CD14-positive monocyte (primary cell): ENCODE measurements around the gene HSF4. TPM values are rescaled to one million over a fixed set of nuclear protein-coding genes. Genes with fewer than 3 reads are reported as not detected.

Source experiments
- DNase-seq, 3 donors: peaks; one replicate each; pipeline ENCODE4 v3.0.0-alpha.2; 2011 to 2022
- H2AFZ ChIP-seq: 2 replicates; pipeline ENCODE4 v1.6.0; 2012; ENCODE audit warnings: mild to moderate bottlenecking, low read depth, low read length, inconsistent platforms; ENCODE audit not compliant: insufficient read depth, poor library complexity, severe bottlenecking
- H3K27ac ChIP-seq, 2 donors: 1 replicate in 1 of 2; 2 replicates in 1 of 2; pipeline ENCODE4 v1.5.1; 2012 to 2013; ENCODE audit warnings: low read length in 2 of 2, control low read depth in 1 of 2, inconsistent platforms in 1 of 2, low read depth in 1 of 2, mild to moderate bottlenecking in 1 of 2
- H3K27me3 ChIP-seq, 2 donors: one replicate each; pipeline versions ENCODE4 v1.6.0 to v1.6.1; 2011 to 2013; ENCODE audit warnings: low read length in 2 of 2; ENCODE audit not compliant: control insufficient read depth in 2 of 2, insufficient read depth in 2 of 2
- H3K36me3 ChIP-seq, 2 donors: replicated peaks in 1 of 2; 1 replicate in 1 of 2; 2 replicates in 1 of 2; pipeline versions ENCODE4 v1.5.1 to v1.6.1; 2012 to 2013; ENCODE audit warnings: low read length in 2 of 2, control low read depth in 1 of 2, inconsistent platforms in 1 of 2, mild to moderate bottlenecking in 1 of 2; ENCODE audit not compliant: insufficient read depth in 2 of 2, control insufficient read depth in 1 of 2
- H3K4me1 ChIP-seq, 2 donors: 1 replicate in 1 of 2; 2 replicates in 1 of 2; pipeline versions ENCODE4 v1.5.1 to v1.6.1; 2012 to 2013; ENCODE audit warnings: low read length in 2 of 2, control low read depth in 1 of 2, inconsistent platforms in 1 of 2, mild to moderate bottlenecking in 1 of 2, moderate library complexity in 1 of 2; ENCODE audit not compliant: insufficient read depth in 2 of 2, control insufficient read depth in 1 of 2
- H3K4me2 ChIP-seq: replicated peaks from 2 replicates; pipeline ENCODE3; 2012; ENCODE audit warnings: low read length, moderate library complexity, mild to moderate bottlenecking; ENCODE audit not compliant: poor library complexity, severe bottlenecking; ENCODE audit errors: extremely low read depth
- H3K4me3 ChIP-seq, 3 experiments: fragments of 200-600 bp in 1 of 3; sonication (generic) in 1 of 3; replicated peaks in 1 of 3; 1 replicate in 2 of 3; 2 replicates in 1 of 3; pipeline ENCODE4 v1.5.1; 2011 to 2013; ENCODE audit warnings: low read length in 3 of 3, mild to moderate bottlenecking in 3 of 3, control low read depth in 2 of 3, low read depth in 2 of 3, inconsistent platforms in 1 of 3, moderate library complexity in 1 of 3
- H3K79me2 ChIP-seq: 2 replicates; pipeline ENCODE4 v1.6.0; 2012; ENCODE audit warnings: mild to moderate bottlenecking, control low read depth, inconsistent platforms, low read length, moderate library complexity; ENCODE audit not compliant: insufficient read depth
- H3K9ac ChIP-seq: 2 replicates; pipeline ENCODE4 v1.6.0; 2017; ENCODE audit warnings: low read length, mild to moderate bottlenecking; ENCODE audit not compliant: insufficient read depth, poor library complexity, severe bottlenecking
- H3K9me3 ChIP-seq, 2 donors: replicated peaks in 1 of 2; 1 replicate in 1 of 2; 2 replicates in 1 of 2; pipeline versions ENCODE4 v1.5.1 to v1.6.1; 2012 to 2013; ENCODE audit warnings: low read length in 2 of 2, control low read depth in 1 of 2; ENCODE audit not compliant: control insufficient read depth in 1 of 2, insufficient read depth in 1 of 2
- H4K20me1 ChIP-seq: 2 replicates; pipeline ENCODE4 v1.6.0; 2012; ENCODE audit warnings: mild to moderate bottlenecking, low read length, control low read depth, moderate library complexity; ENCODE audit not compliant: insufficient read depth
- H3K27ac Mint-ChIP-seq, 7 donors: one replicate each; pipeline ENCODE4 v1.8.0; 2020; ENCODE audit warnings: mild to moderate bottlenecking in 7 of 7, mixed read lengths in 7 of 7, moderate library complexity in 6 of 7, inconsistent platforms in 2 of 7
- H3K27me3 Mint-ChIP-seq, 3 donors: one replicate each; pipeline ENCODE4 v1.8.0; 2021 to 2022; ENCODE audit warnings: low read depth in 3 of 3, mild to moderate bottlenecking in 3 of 3, mixed read lengths in 3 of 3, moderate library complexity in 3 of 3, inconsistent platforms in 1 of 3
- H3K36me3 Mint-ChIP-seq, 2 donors: one replicate each; pipeline ENCODE4 v1.8.0; 2020; ENCODE audit warnings: mixed read lengths in 2 of 2, inconsistent platforms in 1 of 2, mild to moderate bottlenecking in 1 of 2
- H3K4me1 Mint-ChIP-seq: one replicate; pipeline ENCODE4 v1.8.0; 2020; ENCODE audit warnings: mild to moderate bottlenecking, mixed read lengths
- H3K4me3 Mint-ChIP-seq, 2 donors: one replicate each; pipeline ENCODE4 v1.8.0; 2020; ENCODE audit warnings: mild to moderate bottlenecking in 2 of 2, mixed read lengths in 2 of 2, moderate library complexity in 1 of 2
- H3K9me3 Mint-ChIP-seq, 7 donors: one replicate each; pipeline ENCODE4 v1.8.0; 2020 to 2022; ENCODE audit warnings: mixed read lengths in 7 of 7, mild to moderate bottlenecking in 6 of 7, moderate library complexity in 6 of 7, inconsistent platforms in 2 of 7
- CTCF ChIP-seq: fragments of 200-600 bp; IDR thresholded peaks from one replicate; pipeline ENCODE4 v1.8.0; 2022; ENCODE audit warnings: antibody characterized with exemption, mild to moderate bottlenecking
- WGBS: methylation state at CpG from one replicate; pipeline ENCODE4 v1.1.5; 2013; ENCODE audit warnings: missing lambda C conversion rate; ENCODE audit not compliant: insufficient coverage; 5-methylcytosine and 5-hydroxymethylcytosine counted together
- intact Hi-C, 2 donors: fragments of 100-400 bp; cut with micrococcal nuclease; formaldehyde crosslinking; loops; one replicate each; pipeline versions ENCODE4 v1.15.0 to v1.15.1; 2023
- polyA plus RNA-seq, 3 donors: library from polyadenylated mRNA; depleted of rRNA in 1 of 3; unstranded in 2 of 3; stranded (reverse) in 1 of 3; fragments of 300-500 nt in 2 of 3; fragments of >200 nt in 1 of 3; fragmentation: Illumina TruSeq in 2 of 3; gene quantifications; 1 replicate in 2 of 3; 2 replicates in 1 of 3; pipeline ENCODE4 v1.2.3, GENCODE V29; 2012 to 2021

Gene HSF4
- polyA plus RNA-seq, 3 donors = 53.4 TPM; not detected in 2

- H3K4me3 ChIP-seq = no peak overlapping the region
- peaks cover 11 to 14% of the 10 kb centered on the region in 2 donors for H3K36me3 Mint-ChIP-seq
- H2AFZ ChIP-seq = no peak overlapping the region
- peaks cover 22% of the 10 kb centered on the region for H3K4me1 Mint-ChIP-seq
- H3K27ac ChIP-seq = no peak overlapping the region
- H3K4me3 Mint-ChIP-seq = no peak overlapping the region
- H3K27me3 Mint-ChIP-seq = peaks cover 16 to 55% (median 32%) of the 10 kb centered on the region in 3 donors
- peaks cover 49 to 59% of the 10 kb centered on the region in 2 donors for H3K4me1 ChIP-seq
- peaks cover 11% of the 10 kb centered on the region for H4K20me1 ChIP-seq
- 71% methylated on average over 2 of the region's 2 CpGs for WGBS
- TF ChIP-seq CTCF = no peak
- H3K4me2 ChIP-seq = no peak overlapping the region
- peaks cover 0 to 7% (median 3%) of the 10 kb centered on the region in 7 donors for H3K9me3 Mint-ChIP-seq
- no peak overlapping the region for H3K9ac ChIP-seq
- no peaks in the 10 kb centered on the region for H3K9me3 ChIP-seq
- H3K27ac Mint-ChIP-seq = no peak overlapping the region
- H3K36me3 ChIP-seq = no peaks in the 10 kb centered on the region
- no peak for DNase-seq
- intact Hi-C loops = no loop called here
- peaks cover 8% of the 10 kb centered on the region for H3K79me2 ChIP-seq
- peaks cover 3 to 20% of the 10 kb centered on the region in 2 donors for H3K27me3 ChIP-seq
Measured at GRCh38 chr16:67182288-67182687, 17.7 kb downstream of the HSF4 start.

- peaks cover 0 to 14% of the 10 kb centered on the region in 2 donors for H3K27me3 ChIP-seq
- intact Hi-C loops = no loop called here
- no peak for TF ChIP-seq CTCF
- H3K4me3 ChIP-seq = peak overlapping the region; percentile 66 to 95 (median 85)
- Mint-ChIP-seq H3K4me3 (no peak overlapping the region), H3K27ac (no peak overlapping the region), H3K4me1 (peaks cover 22% of the 10 kb centered on the region), H3K27me3 (peaks cover 9 to 45% (median 24%) of the 10 kb centered on the region in 3 donors), H3K36me3 (peaks cover 9 to 11% of the 10 kb centered on the region in 2 donors), H3K9me3 (peaks cover 0 to 4% (median 2%) of the 10 kb centered on the region in 7 donors)
- peak overlapping the region; percentile 92 for H3K4me2 ChIP-seq
- WGBS = 3% methylated on average over 4 of the region's 11 CpGs
- no peak for DNase-seq
- H4K20me1 ChIP-seq = peaks cover 3% of the 10 kb centered on the region
- H2AFZ ChIP-seq = peak overlapping the region; percentile 66
- H3K36me3 ChIP-seq = no peaks in the 10 kb centered on the region
- H3K4me1 ChIP-seq = peaks cover 45 to 51% of the 10 kb centered on the region in 2 donors
- peaks cover 8% of the 10 kb centered on the region for H3K79me2 ChIP-seq
- peak overlapping the region; percentile 87 for H3K9ac ChIP-seq
- H3K27ac ChIP-seq = peak overlapping the region; percentile 16 to 95
- no peaks in the 10 kb centered on the region for H3K9me3 ChIP-seq
Measured at GRCh38 chr16:67183284-67183626, 18.7 kb downstream of the HSF4 start.
